Tibial artery (tissue), 4 donors: Measurements from ENCODE around the gene PRR11.
"Not testable (repeated sequence)": the region's sequence is repeated elsewhere in the genome, so short reads cannot be mapped to it uniquely, and the experiment has no call there.

Experiments used
- DNase-seq, 2 donors: peaks; one replicate each; pipeline ENCODE4 v3.0.0-alpha.2; 2019
- H3K27ac ChIP-seq, 2 donors: fragments of 200-600 bp; sonication (generic) in 1 of 2; 1 replicate in 1 of 2; 2 replicates in 1 of 2; pipeline ENCODE4 v1.5.1; 2018 to 2019; ENCODE audit warnings: mild to moderate bottlenecking in 1 of 2
- H3K27me3 ChIP-seq, 2 donors: fragments of 200-600 bp; sonication (generic) in 1 of 2; one replicate each; pipeline versions ENCODE4 v1.5.1 to v1.6.0; 2016 to 2019
- H3K36me3 ChIP-seq, 3 donors: fragments of 200-600 bp; sonication (generic) in 2 of 3; one replicate each; pipeline ENCODE4 v1.5.1; 2016 to 2019; ENCODE audit warnings: mild to moderate bottlenecking in 2 of 3
- H3K4me1 ChIP-seq, 4 donors: fragments of 200-600 bp; sonication (generic) in 2 of 4; 1 replicate in 3 of 4; 2 replicates in 1 of 4; pipeline ENCODE4 v1.5.1; 2016 to 2019
- H3K4me3 ChIP-seq, 2 donors: fragments of 200-600 bp; sonication (generic) in 1 of 2; 1 replicate in 1 of 2; 2 replicates in 1 of 2; pipeline ENCODE4 v1.5.1; 2018 to 2019; ENCODE audit warnings: mild to moderate bottlenecking in 2 of 2
- H3K9me3 ChIP-seq, 3 donors: fragments of 200-600 bp; sonication (generic) in 1 of 3; one replicate each; pipeline ENCODE4 v1.5.1; 2016 to 2019
- intact Hi-C: fragments of 100-400 bp; cut with DNase I; formaldehyde crosslinking; loops from one replicate; pipeline ENCODE4 v1.15.0; 2023; ENCODE audit warnings: low total_unique reads
- TF ChIP-seq, protein P1 (sequence below), 2 experiments: fragments of 200-600 bp in 1 of 2; fragments of 450-650 bp in 1 of 2; IDR thresholded peaks; one replicate each; pipeline ENCODE4 v1.5.1; 2017 to 2019; ENCODE audit warnings: antibody characterized with exemption in 2 of 2, mild to moderate bottlenecking in 1 of 2, moderate library complexity in 1 of 2

PRR11 gene

GRCh38 chr17:59124665-59125064 lies 30.9 kb upstream of the PRR11 start:
- no peaks in the 10 kb centered on the region for H3K4me1 ChIP-seq
- peaks cover 0 to 13% (median 11%) of the 10 kb centered on the region in 3 donors for H3K36me3 ChIP-seq
- no peak overlapping the region for H3K27ac ChIP-seq
- intact Hi-C loops: no loop called here
- H3K27me3 ChIP-seq: no peaks in the 10 kb centered on the region
- TF ChIP-seq, protein P1, sequence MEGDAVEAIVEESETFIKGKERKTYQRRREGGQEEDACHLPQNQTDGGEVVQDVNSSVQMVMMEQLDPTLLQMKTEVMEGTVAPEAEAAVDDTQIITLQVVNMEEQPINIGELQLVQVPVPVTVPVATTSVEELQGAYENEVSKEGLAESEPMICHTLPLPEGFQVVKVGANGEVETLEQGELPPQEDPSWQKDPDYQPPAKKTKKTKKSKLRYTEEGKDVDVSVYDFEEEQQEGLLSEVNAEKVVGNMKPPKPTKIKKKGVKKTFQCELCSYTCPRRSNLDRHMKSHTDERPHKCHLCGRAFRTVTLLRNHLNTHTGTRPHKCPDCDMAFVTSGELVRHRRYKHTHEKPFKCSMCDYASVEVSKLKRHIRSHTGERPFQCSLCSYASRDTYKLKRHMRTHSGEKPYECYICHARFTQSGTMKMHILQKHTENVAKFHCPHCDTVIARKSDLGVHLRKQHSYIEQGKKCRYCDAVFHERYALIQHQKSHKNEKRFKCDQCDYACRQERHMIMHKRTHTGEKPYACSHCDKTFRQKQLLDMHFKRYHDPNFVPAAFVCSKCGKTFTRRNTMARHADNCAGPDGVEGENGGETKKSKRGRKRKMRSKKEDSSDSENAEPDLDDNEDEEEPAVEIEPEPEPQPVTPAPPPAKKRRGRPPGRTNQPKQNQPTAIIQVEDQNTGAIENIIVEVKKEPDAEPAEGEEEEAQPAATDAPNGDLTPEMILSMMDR (IDR thresholded peaks at IDR 0.05): no peak
- DNase-seq: no peak
- H3K4me3 ChIP-seq: no peak overlapping the region
- H3K9me3 ChIP-seq: no peaks in the 10 kb centered on the region

- intact Hi-C loops: no loop called here
- TF ChIP-seq, protein P1 (IDR thresholded peaks at IDR 0.05): no peak
- H3K36me3 ChIP-seq: peaks cover 0 to 13% (median 0%) of the 10 kb centered on the region in 3 donors
- H3K27ac ChIP-seq: no peak overlapping the region
- H3K9me3 ChIP-seq: no peaks in the 10 kb centered on the region
- no peak overlapping the region for H3K4me3 ChIP-seq
- H3K27me3 ChIP-seq: no peaks in the 10 kb centered on the region
- DNase-seq: no peak
- no peaks in the 10 kb centered on the region for H3K4me1 ChIP-seq
These were observed 28.6 kb upstream of the PRR11 start for GRCh38 chr17:59126809-59127417.

DNA sequence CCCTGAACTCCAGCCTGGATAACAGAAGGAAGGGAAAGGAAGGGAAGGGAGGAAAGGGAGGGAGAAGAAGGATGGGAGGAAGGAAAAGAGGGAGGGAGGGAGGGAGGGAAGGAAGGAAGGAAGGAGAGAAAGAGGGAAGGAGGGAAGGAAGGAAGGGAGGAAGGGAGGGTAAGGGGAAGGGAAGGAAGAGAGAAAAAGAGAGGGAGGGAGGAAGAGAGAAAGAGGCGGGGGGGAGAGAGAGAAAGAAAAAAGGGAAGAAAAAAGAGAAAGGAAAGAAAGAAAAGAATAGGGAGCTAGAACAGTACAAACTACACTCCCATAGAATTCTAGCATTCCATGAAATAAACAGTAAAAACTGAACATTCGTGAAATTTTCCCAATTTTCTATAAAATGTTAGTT lies 25.7 kb upstream of the PRR11 start:
- TF ChIP-seq, protein P1 (IDR thresholded peaks at IDR 0.05): no peak
- intact Hi-C loops: no loop called here
- DNase-seq: no peak

DNA sequence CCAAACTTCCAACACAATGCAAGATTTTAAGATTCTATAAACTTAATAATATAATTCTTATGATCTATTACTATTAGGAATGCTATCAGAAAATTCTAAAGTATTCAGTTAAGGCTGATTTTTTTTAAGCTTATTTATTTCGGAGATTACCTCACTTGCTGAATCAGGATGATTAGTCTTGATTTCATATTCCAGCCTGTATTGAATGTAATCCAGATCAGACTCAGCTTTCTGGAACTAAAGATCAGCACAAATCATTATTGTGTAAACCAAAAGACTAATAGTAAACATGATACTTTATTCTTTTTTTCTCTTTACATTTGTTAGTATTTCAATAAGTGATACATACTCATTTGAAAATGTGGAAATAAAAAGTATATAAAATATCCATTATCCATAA lies 24.4 kb upstream of the PRR11 start:
- no peaks in the 10 kb centered on the region for H3K4me1 ChIP-seq
- DNase-seq: no peak
- intact Hi-C loops: no loop called here
- H3K9me3 ChIP-seq: no peaks in the 10 kb centered on the region
- H3K27ac ChIP-seq: no peak overlapping the region
- no peak overlapping the region for H3K4me3 ChIP-seq
- H3K36me3 ChIP-seq: peaks cover 0 to 13% (median 0%) of the 10 kb centered on the region in 3 donors
- TF ChIP-seq, protein P1 (IDR thresholded peaks at IDR 0.05): no peak
- no peaks in the 10 kb centered on the region for H3K27me3 ChIP-seq

More for the DNA sequence above, 25.7 kb upstream of the PRR11 start:
- Histone ChIP-seq H3K4me3 (no peak overlapping the region), H3K36me3 (peaks cover 0 to 13% (median 0%) of the 10 kb centered on the region in 3 donors), H3K4me1 (no peaks in the 10 kb centered on the region), H3K27ac (no peak overlapping the region), H3K27me3 (no peaks in the 10 kb centered on the region), H3K9me3 (no peaks in the 10 kb centered on the region)

- H3K9me3 ChIP-seq, intact Hi-C loops, H3K36me3 ChIP-seq, DNase-seq, H3K27me3 ChIP-seq, H3K27ac ChIP-seq, H3K4me1 ChIP-seq, H3K4me3 ChIP-seq: not testable (repeated sequence)
These were observed 17.2 kb upstream of the PRR11 start for GRCh38 chr17:59138339-59138738.

- intact Hi-C loops: no loop called here
- H3K9me3 ChIP-seq: no peaks in the 10 kb centered on the region
- H3K27me3 ChIP-seq: no peaks in the 10 kb centered on the region
- no peak for DNase-seq
- TF ChIP-seq, protein P1 (IDR thresholded peaks at IDR 0.05): no peak
- no peaks in the 10 kb centered on the region for H3K36me3 ChIP-seq
- no peaks in the 10 kb centered on the region for H3K4me1 ChIP-seq
- H3K27ac ChIP-seq: no peak overlapping the region
- no peak overlapping the region for H3K4me3 ChIP-seq
These were observed 15.6 kb upstream of the PRR11 start for GRCh38 chr17:59139939-59140338.
